Measurements from ENCODE around the gene C3.
"Not testable (repeated sequence)": the region's sequence is repeated elsewhere in the genome, so short reads cannot be mapped to it uniquely, and the experiment has no call there.

Gene C3

GRCh38 chr19:6754136-6754535 is 33.7 kb upstream of the C3 start:
- peak overlapping the region; percentile 12 for H3K27ac ChIP-seq
- TF ChIP-seq CTCF (conservative IDR thresholded peaks at IDR 0.05; ENCODE audit: low read depth): no peak

GRCh38 chr19:6753178-6754031 is 33.0 kb upstream of the C3 start:
- peak; percentile 79 for DNase-seq (ENCODE audit: low spot score)
- TF ChIP-seq CTCF (conservative IDR thresholded peaks at IDR 0.05; ENCODE audit: low read depth): no peak
- ChIA-PET CTCF (interaction anchor here (0.6 kb wide), 1 partner anchor 29 kb away, joined by 3 read pairs; no protein-coding TSS in a partner anchor), POLR2A (ENCODE audit: low non-redundant PET) (no interaction called here)
- peak overlapping the region; percentile 12 for H3K27ac ChIP-seq

More at GRCh38 chr19:6754136-6754535, 33.7 kb upstream of the C3 start:
- DNase-seq (ENCODE audit: low spot score): no peak
- ChIA-PET POLR2A (ENCODE audit: low non-redundant PET) (no interaction called here), CTCF (interaction anchor here (0.6 kb wide), 1 partner anchor 29 kb away, joined by 3 read pairs; no protein-coding TSS in a partner anchor)

- ChIA-PET CTCF (no interaction called here), POLR2A (ENCODE audit: low non-redundant PET) (no interaction called here)
- no peak for DNase-seq (ENCODE audit: low spot score)
- peak overlapping the region; percentile 11; the same call in 1 of the 2 replicates for H3K27ac ChIP-seq
- no peak for TF ChIP-seq CTCF (conservative IDR thresholded peaks at IDR 0.05; ENCODE audit: low read depth)
These were observed 32.1 kb upstream of the C3 start for GRCh38 chr19:6752256-6753177.

- ChIA-PET POLR2A (ENCODE audit: low non-redundant PET) (no interaction called here), CTCF (interaction anchor here (0.6 kb wide), 1 partner anchor 729 kb away, joined by 3 read pairs; no protein-coding TSS in a partner anchor)
- peak overlapping the region; percentile 54 for H3K27ac ChIP-seq
- DNase-seq (ENCODE audit: low spot score): no peak
- TF ChIP-seq CTCF (conservative IDR thresholded peaks at IDR 0.05; ENCODE audit: low read depth): no peak
These were observed 30.7 kb upstream of the C3 start for GRCh38 chr19:6751189-6751588.

GRCh38 chr19:6750062-6750461 is 29.6 kb upstream of the C3 start:
- DNase-seq (ENCODE audit: low spot score): no peak
- peak overlapping the region; percentile 54 for H3K27ac ChIP-seq
- CTCF ChIA-PET: no interaction called here
- POLR2A ChIA-PET (ENCODE audit: low non-redundant PET): no interaction called here
- TF ChIP-seq CTCF (conservative IDR thresholded peaks at IDR 0.05; ENCODE audit: low read depth): no peak

GRCh38 chr19:6748543-6748942 is 28.1 kb upstream of the C3 start:
- POLR2A ChIA-PET (ENCODE audit: low non-redundant PET); CTCF ChIA-PET: not testable (repeated sequence)

More at GRCh38 chr19:6748543-6748942, 28.1 kb upstream of the C3 start:
- not testable (repeated sequence) for DNase-seq (ENCODE audit: low spot score)
- H3K27ac ChIP-seq: peak overlapping the region; percentile 40
